GM12891 (cell line): ENCODE data around the gene POMC.
A peak's percentile ranks its signal among the peaks of the same experiment; 100 is the strongest.

Experiments used
- DNase-seq: peaks from one replicate; pipeline ENCODE4 v3.0.0; 2011; ENCODE audit warnings: low spot score; ENCODE audit not compliant: insufficient read length
- FAIRE-seq: peaks from 2 replicates; lab custom pipeline; 2011; peaks lifted over from hg19 to GRCh38; lab: Jason Lieb, UNC
- PAX5 ChIP-seq: IDR thresholded peaks from 2 replicates; pipeline ENCODE4 v1.6.1; 2011; ENCODE audit warnings: low read length, moderate library complexity, mild to moderate bottlenecking; ENCODE audit not compliant: insufficient read depth, severe bottlenecking
- POLR2A ChIP-seq: IDR thresholded peaks from 2 replicates; pipeline ENCODE4 v1.6.1; 2011; ENCODE audit warnings: low read depth, low read length, control low read depth
- POLR2AphosphoS5 ChIP-seq: IDR thresholded peaks from 2 replicates; pipeline ENCODE4 v1.6.1; 2011; ENCODE audit warnings: low read depth, low read length, control low read depth
- POU2F2 ChIP-seq: IDR thresholded peaks from 2 replicates; pipeline ENCODE4 v1.6.1; 2011; ENCODE audit warnings: low read depth, mild to moderate bottlenecking, control low read depth, low read length, moderate library complexity
- SPI1 ChIP-seq: IDR thresholded peaks from 2 replicates; pipeline ENCODE4 v1.6.1; 2011; ENCODE audit warnings: low read depth, low read length, control low read depth
- TAF1 ChIP-seq: IDR thresholded peaks from 2 replicates; pipeline ENCODE4 v1.6.1; 2011; ENCODE audit warnings: low read depth, low read length, control low read depth

Gene POMC

GRCh38 chr2:25178976-25179375 is 10.6 kb upstream of the POMC start:
- DNase-seq (no peak), FAIRE-seq (no peak)
- TF ChIP-seq SPI1 (no peak), POLR2AphosphoS5 (no peak), TAF1 (no peak), POU2F2 (no peak), POLR2A (no peak), PAX5 (no peak)

GRCh38 chr2:25177211-25177611 is 8.8 kb upstream of the POMC start:
- DNase-seq (no peak), FAIRE-seq (no peak)
- TF ChIP-seq PAX5 = no peak
- TF ChIP-seq POU2F2 = no peak
- TF ChIP-seq POLR2AphosphoS5 = no peak
- no peak for TF ChIP-seq POLR2A
- no peak for TF ChIP-seq TAF1
- no peak for TF ChIP-seq SPI1

GRCh38 chr2:25176541-25177181 is 8.3 kb upstream of the POMC start:
- no peak for TF ChIP-seq TAF1
- no peak for TF ChIP-seq PAX5
- no peak for TF ChIP-seq POLR2A
- no peak for TF ChIP-seq SPI1
- no peak for TF ChIP-seq POU2F2
- no peak for TF ChIP-seq POLR2AphosphoS5
- FAIRE-seq (no peak), DNase-seq (no peak)

GRCh38 chr2:25176138-25176537 is 7.8 kb upstream of the POMC start:
- DNase-seq = no peak
- TF ChIP-seq PAX5 = no peak
- TF ChIP-seq POLR2AphosphoS5 = no peak
- TF ChIP-seq SPI1 = peak; percentile 42; the same call in 1 of the 2 replicates
- FAIRE-seq = no peak

GRCh38 chr2:25174192-25174861 is 5.9 kb upstream of the POMC start:
- TF ChIP-seq SPI1 (no peak), POU2F2 (no peak), TAF1 (no peak), POLR2AphosphoS5 (no peak), POLR2A (no peak), PAX5 (no peak)
- DNase-seq = no peak
- FAIRE-seq = no peak

GRCh38 chr2:25173719-25174118 is 5.3 kb upstream of the POMC start:
- FAIRE-seq (no peak), DNase-seq (no peak)
- TF ChIP-seq SPI1 (no peak), POLR2AphosphoS5 (no peak), PAX5 (no peak), POU2F2 (no peak), TAF1 (no peak), POLR2A (no peak)

GRCh38 chr2:25170888-25171287 is 2.5 kb upstream of the POMC start:
- FAIRE-seq = no peak
- DNase-seq = no peak
- TF ChIP-seq POLR2A = no peak
- TF ChIP-seq PAX5 = no peak

- FAIRE-seq = no peak
- DNase-seq = no peak
- TF ChIP-seq PAX5 (no peak), POLR2AphosphoS5 (no peak), POLR2A (no peak)
Measured at GRCh38 chr2:25169073-25169470, 692 bp upstream of the POMC start.

GRCh38 chr2:25165992-25166875 is 2.1 kb downstream of the POMC start:
- peak; percentile 58 for DNase-seq
- peak; percentile 53 for TF ChIP-seq SPI1
- TF ChIP-seq TAF1 = no peak
- peak; percentile 94 for FAIRE-seq
